Kidney tubule cell (primary cell): Measurements from ENCODE around the gene EXT2.

Source experiments
- DNase-seq: peaks from one replicate; pipeline ENCODE4 v3.0.0-alpha.2; 2018; ENCODE audit warnings: low spot score

Gene EXT2

GRCh38 chr11:44171518-44171917, 76.0 kb downstream of the EXT2 start:
- DNase-seq, result no peak

GRCh38 chr11:44172966-44173365, 77.5 kb downstream of the EXT2 start:
- no peak for DNase-seq

- DNase-seq, result no peak
Measured at GRCh38 chr11:44174842-44175241, 79.4 kb downstream of the EXT2 start.

GRCh38 chr11:44176546-44177213, 81.2 kb downstream of the EXT2 start:
- DNase-seq, result no peak

GRCh38 chr11:44177905-44178304, 82.4 kb downstream of the EXT2 start:
- DNase-seq, result no peak

GRCh38 chr11:44178381-44178780, 82.9 kb downstream of the EXT2 start:
- DNase-seq, result no peak

- no peak for DNase-seq
Measured at GRCh38 chr11:44179173-44179572, 83.7 kb downstream of the EXT2 start.

- no peak for DNase-seq
Measured at GRCh38 chr11:44180107-44180506, 84.6 kb downstream of the EXT2 start.

GRCh38 chr11:44185522-44185921, 90.0 kb downstream of the EXT2 start:
- no peak for DNase-seq

GRCh38 chr11:44186321-44186930, 90.9 kb downstream of the EXT2 start:
- DNase-seq, result no peak

- no peak for DNase-seq
Measured at GRCh38 chr11:44188643-44189042, 93.2 kb downstream of the EXT2 start.

- DNase-seq, result no peak
Measured at GRCh38 chr11:44189986-44190882, 94.8 kb downstream of the EXT2 start.

- DNase-seq, result peak; percentile 54
Measured at GRCh38 chr11:44190883-44191230, 95.4 kb downstream of the EXT2 start.

- no peak for DNase-seq
Measured at GRCh38 chr11:44191322-44192016, 96.0 kb downstream of the EXT2 start.

- DNase-seq, result no peak
Measured at GRCh38 chr11:44192017-44192385, 96.5 kb downstream of the EXT2 start.

- no peak for DNase-seq
Measured at GRCh38 chr11:44192462-44193100, 97.1 kb downstream of the EXT2 start.

GRCh38 chr11:44193856-44194255, 98.4 kb downstream of the EXT2 start:
- DNase-seq, result no peak

- no peak for DNase-seq
Measured at GRCh38 chr11:44198146-44198724, 102.8 kb downstream of the EXT2 start.

- no peak for DNase-seq
Measured at GRCh38 chr11:44199298-44199697, 103.8 kb downstream of the EXT2 start.

GRCh38 chr11:44199816-44200215, 104.3 kb downstream of the EXT2 start:
- DNase-seq, result no peak

GRCh38 chr11:44203270-44204043, 108.0 kb downstream of the EXT2 start:
- DNase-seq, result no peak
